HG03025 (cell line): ENCODE results near the gene OR2G3.

ENCODE experiments used
- ATAC-seq: cut with Tn5 transposase; IDR thresholded peaks from one replicate; pipeline ENCODE4 v1.9.1; 2021; ENCODE audit warnings: mild to moderate bottlenecking, moderate library complexity; ENCODE audit not compliant: unreplicated experiment, low FRiP score

Gene OR2G3

DNA sequence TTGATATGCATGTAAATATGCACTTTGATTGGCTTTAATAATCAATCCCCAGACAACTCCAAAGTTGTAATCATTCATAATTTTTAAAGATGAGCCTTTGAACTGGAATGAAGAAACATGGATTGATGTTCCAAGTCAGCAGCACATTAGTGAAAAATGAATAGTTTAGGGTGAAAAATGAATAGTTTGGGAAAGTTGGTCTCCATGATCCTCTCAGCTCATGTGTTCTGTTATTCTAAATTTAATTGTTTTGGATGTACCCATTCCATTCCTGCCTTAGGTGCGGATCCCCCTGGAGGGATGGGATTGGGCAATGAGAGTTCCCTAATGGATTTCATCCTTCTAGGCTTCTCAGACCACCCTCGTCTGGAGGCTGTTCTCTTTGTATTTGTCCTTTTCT is at the start of gene OR2G3:
Gene OR2G3 (plus strand): TSS at position 301 of the 400 bp plus-strand sequence. CDS start 0 bp downstream, at position 301.
- no peak for ATAC-seq

DNA sequence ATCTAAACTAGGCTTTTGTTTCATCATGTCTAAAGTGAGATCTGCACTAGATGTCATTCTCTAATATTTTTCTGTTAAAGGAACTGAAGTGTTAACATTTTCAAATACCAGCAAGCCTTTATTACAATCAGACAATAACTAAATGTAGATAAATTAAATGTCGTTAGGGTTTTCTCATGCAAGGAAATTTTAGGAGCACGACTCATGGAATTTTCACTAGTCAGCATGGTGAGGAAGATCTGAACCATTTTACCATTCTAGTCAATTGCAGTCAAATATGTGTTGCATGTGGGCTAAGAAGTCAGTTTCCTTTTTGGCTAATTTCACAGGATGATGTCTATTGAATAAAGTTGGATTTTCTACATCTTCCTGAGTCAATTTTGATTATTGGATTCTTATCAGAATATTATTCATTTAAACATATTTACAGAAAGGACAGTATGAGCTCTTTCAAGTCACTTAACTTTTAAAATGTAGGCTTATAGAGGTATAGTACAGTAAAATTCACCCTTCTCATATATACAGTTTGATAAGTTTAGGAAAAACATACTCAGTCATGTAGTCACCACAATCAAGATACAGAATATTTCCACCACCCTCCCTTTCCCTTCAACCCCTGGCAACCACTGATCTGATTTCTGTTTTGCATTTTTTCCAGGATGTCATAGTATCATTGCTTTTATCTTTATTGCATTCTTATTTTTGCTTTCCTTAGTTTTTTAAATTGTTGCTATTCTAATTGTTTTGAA is 47.3 kb upstream of the OR2G3 start:
- ATAC-seq: no peak

DNA sequence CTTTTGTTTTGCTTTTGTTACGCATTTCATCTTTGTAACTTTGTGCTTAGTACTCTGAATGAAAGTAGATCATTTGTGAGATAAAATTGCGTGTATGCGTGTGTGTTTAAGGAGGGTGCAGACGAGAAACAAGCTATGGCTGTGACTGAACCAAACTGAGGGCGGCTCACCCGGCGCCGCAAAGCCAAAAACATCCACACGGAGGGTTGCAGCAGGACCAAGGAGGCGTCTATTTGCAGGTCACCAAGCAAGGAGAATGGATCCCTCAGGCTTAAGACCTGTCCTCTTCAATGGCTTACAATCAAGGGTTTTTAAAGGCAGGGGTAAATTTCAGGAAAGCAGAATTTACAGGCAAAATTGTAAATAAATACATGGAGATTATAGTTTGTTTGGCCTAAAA is 43.7 kb upstream of the OR2G3 start:
- no peak for ATAC-seq

DNA sequence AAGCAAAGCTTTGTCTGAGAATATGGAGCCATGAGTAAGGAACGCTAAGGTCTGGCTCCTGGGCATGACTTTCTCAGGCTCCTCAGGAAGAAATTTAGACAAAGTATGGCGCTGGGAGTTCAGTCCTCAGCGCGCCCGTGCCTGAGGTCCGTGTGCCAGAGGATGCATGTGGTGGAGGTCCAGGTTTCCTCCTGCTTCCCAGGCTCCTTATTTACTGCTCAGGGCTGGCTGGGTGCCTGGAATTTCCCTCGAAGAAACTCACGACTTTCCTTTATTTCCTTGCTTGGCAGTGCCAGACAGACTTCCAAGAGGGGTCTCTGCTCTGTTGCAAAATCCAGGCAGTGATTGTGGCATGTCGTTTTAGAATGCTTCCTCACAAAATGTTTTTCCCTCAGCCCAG is 43.2 kb upstream of the OR2G3 start:
- ATAC-seq: no peak

DNA sequence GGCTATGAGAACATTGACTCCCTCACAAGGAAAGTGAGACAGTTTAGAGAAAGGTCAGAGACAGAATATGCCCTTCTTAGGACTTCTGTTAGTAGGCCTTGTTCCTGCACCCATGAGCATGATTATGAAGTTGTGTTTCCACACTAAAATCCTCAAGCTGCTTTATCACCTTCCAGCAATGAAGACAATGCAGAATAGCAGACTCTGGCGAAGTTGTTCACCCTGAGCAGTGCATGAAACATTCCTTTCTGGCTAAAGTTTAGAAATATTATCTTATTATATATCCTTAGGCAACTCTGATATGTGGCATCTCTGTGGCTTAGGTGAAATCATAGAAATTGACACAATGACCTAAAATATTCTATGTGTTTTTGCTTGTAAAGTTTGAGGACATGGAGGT is 31.1 kb upstream of the OR2G3 start:
- no peak for ATAC-seq

DNA sequence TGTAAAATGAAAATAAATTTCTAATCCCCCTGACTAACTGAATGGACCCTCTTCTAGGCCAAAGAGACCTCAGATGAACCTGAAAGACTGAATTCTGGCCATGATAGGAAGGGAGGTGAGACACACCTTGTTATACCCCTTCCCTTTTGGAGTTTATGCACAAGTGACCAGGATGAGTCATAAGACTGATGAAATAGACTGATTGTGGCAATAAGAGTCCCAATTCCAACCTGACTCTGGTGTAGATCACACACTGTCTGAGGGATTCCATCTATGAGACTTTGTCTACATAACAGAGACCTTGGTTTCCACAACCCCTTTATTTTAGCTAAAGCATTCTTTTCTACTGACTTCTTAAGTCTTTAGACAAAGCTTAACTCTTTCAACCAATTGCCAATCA is 30.7 kb upstream of the OR2G3 start:
- no peak for ATAC-seq

DNA sequence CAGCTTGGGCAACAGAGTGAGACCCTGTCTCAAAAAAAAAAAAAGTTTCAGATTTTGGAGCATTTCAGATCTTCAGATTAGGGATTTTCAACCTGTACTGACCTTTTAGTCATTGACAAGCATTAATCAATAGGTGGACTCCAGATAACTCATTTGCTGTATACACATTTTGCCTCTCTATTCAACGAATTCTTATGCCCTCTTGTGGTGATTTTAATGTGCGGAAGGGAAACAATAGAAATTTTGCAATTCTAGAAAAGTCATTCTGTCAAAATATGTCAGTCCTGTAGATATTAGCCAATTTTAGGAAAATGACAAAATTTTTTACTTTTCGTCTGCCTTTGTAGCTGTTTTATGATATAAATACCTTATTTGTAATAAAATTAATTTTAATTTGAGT is 28.9 kb upstream of the OR2G3 start:
- no peak for ATAC-seq

DNA sequence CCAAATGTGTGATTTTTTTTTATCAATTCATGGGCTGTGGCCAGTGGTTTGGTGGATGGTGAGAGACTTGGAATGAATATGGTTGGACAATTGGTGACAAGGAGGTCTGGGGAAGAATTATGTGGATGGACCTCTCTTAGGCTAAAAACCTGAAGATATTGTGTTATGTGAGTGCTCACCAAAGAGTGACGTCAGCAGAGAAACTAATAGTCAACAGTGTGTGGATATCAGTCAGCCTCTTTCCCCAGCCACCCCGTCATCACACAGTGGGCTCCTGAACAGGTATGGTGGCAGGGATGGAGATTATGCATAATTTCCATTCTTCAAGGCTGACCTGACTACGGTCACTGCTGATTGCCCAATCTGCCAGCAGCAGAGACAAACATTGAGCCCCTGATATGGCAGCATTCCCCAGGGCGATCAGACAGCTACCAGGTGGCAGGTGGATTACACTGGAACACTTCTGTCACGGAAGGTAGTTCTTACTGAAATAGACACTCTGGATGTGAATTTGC is 26.4 kb upstream of the OR2G3 start:
- no peak for ATAC-seq

DNA sequence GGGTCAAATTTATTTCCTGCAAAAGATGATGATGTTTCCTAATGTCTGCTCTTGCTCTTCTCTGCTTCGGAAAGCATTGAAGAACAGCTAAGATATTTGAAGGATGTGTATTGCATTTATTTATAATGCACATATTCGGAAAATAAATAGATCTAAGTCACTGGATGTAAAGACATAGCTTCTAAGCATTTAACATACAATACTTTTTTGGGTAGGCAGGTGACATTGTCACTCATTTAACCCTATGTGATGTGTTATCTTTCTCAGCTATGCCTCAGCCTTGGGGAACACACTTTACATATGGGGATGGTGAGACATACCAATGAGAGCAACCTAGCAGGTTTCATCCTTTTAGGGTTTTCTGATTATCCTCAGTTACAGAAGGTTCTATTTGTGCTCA is 17.3 kb upstream of the OR2G3 start, which contains the start of gene OR2G2:
Gene OR2G2 (plus strand): TSS at position 301 of the 400 bp plus-strand sequence. CDS start 0 bp downstream, at position 301.
- no peak for ATAC-seq

DNA sequence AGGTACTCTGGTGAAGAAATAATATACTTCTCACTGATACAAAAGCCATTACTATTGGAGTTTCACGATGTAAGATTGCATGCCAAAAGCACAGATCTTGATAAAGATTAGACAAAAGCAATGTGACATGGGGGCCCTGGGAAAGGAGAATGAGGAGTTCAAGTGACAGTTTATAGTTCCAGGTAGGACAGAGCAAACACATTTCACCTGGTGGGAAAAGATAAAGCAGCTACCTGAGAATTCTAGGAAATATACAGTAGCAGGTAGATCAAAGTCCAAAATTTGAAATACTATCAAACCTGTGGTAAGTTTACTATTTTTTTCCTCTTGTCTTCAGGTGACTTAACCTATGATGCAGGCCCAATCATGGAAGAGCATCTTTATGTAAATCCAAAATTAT is 8.0 kb downstream of the OR2G3 start:
- ATAC-seq: no peak

DNA sequence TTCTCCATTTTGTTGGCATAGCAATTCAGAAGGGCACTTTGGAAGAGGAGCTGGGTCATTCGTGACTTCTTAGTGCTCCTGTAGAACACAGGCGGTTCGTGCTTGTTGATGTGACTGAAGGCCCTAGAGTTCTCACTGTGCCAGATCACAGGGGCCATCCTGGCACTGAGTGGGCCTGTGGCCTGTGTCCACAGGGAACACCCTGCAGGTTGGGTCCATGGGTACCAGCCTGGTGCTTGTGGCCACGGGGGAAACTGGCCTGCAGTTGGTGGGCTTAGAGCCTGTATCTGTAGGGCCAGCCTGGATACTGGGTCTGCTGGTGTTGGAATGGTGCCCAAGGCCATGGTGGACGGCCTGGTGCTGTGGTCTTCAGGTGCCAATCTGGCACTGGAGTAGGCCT is 9.2 kb downstream of the OR2G3 start:
- ATAC-seq: no peak

DNA sequence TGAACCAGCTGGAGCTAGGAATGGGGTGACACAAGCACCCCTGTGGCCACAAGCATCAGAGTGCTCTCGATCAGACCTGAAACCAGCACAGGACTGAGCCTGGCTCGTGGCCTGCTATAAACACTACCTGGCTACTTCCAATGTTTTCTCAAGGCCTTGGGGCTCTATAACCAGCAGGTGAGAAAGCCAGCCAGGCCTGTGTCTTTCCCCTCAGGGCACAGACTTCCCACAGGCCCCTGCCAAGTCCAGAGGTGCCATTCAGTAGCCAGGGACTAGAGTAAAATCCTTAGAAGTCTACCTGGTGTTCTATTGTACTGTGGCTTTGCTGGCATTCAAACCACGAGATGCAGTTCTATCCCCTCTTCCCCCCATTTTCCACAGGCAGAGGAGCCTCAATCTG is 22.6 kb downstream of the OR2G3 start:
- no peak for ATAC-seq

DNA sequence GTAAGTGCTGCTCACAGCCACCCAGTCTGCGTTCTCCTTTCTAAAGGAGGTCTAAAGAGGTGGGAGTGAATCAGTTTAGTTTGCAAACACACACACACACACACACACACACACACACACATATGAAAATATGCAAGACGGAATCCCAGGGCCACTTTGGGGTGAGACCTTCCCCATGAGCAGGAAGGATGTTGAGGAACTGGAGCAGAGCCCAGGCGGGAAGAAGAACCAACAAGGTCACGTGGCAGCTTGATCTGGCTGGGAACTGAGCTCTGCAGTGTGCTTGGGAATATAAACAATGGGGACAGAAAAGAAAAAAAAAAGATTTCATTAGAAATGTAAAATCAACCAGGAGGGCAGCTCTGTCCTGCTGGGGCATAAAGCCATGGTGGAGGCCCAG is 32.6 kb downstream of the OR2G3 start:
- no peak for ATAC-seq

DNA sequence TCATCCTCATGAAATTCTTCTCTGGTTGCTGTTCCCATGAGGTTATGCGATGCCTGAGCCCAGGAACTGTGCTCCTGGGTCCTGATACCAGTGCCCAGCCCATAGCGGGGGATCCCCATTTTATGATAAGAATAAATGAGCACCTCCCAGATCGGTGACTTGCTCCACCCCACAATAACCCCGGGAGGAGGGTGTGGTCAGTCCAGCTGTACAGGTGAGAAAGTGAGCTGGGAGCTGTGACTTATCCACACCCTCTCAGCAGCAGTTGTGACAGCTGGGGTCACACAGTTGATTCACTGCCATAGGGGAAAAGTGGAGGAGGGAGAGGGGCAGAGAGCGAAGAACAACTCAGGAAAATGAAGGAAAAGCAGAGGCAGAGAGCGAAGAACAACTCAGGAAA is 33.4 kb downstream of the OR2G3 start:
- ATAC-seq: no peak

DNA sequence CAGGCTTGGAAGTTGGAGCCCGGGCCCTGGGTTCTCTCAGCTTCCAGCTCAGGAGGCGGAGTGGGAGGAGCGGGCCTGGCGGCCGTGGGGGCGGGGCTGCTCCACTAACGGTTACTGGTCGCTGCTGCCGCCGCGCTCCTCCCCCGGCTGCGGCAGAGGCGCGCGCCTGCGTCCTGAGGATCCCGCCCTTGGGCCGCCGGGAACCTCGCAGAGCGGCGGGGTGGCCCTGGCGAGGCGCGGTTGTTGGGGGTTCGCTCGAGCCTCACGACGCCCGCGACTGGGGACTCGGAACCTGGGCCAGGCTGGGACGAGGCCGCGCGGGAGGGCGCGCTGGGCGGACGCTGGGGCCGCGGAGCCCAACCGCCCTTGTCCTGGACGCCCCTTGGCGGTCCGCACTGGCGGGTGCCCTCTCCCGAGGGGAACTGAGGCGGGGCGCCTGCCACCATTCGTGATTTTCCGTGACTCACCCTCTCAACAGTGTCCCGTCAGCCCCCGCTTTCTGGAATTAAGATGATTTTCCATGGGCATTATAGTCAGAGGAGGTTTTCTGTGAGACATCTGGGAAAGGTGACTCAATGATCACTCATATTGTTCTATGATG is 34.1 kb downstream of the OR2G3 start:
- ATAC-seq: no peak

DNA sequence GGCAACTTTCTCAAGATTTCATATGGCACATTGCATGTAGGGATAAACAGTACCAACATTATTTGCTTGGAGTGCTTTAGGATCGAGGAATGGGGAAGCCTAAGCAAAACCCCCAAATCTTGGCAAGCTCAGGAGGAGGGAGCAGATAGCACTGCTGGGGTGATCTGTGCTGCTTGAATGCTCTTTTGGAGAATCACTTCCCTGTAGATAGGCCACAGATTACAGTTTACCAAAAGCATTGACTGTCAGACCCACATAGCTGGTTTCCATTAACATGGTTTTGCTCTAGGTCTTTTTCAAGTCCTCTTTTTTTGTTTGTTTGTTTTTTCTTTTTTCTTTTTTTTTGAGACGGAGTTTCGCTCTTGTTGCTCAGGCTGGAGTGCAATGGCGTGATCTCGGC is 37.4 kb downstream of the OR2G3 start:
- ATAC-seq: no peak

DNA sequence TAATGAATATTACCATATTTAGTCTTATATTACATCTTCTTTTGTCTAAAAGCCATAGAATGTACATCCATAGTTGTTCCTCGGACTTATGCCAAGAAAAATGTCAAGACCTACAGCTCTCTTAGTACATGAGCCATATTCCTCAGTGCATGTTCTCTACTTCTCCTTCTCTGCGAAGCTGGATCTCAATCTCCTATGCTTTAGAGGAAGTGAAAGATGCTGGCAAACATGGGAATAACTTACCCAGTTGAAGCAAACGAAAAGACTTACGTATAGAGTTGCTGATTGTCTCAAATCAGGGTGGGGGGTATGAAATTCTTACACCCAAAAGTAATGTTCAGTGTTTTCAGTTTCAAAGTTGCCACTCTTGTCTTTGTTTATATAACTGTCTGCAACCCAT is 41.5 kb downstream of the OR2G3 start:
- ATAC-seq: no peak

DNA sequence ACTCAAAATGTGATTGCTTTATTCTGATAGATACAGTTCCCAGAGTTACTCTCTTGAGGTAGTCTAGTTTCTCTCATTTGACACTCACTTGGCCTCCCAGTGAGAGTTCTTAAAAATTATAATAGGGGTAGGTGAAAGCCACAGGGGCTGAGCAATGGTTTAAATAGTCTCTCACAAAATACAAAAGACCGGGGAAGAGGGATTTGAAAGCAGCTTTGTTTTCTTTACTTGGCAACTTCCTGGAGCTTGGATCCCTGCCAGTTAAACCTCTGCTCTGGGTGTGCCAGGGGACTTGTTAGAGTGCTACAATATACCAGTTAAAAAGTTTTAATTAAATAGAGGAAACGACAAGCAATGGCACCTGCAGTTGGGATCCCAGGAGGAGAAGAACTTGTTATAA is 42.5 kb downstream of the OR2G3 start:
- no peak for ATAC-seq

DNA sequence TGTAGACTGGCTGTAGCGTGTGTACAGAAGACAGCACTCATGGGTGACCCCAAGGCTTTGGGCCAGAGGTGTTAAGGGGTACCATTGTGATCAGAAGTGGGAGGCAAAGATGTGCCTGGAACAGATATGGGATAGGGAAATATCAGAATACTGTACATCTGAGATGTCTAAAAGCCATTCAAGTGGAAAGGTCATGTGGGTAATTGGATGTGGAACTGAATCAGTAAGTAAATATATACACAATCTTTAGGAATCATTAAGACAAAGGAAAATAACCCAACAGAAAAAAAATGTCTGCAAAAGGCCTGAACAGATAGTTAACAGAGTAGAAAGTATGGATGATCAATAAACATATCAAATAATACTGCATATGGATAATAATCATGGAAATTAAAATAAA is 47.7 kb downstream of the OR2G3 start:
- no peak for ATAC-seq
